HEK293 (cell line): ENCODE data around the gene EIF4A3.

Experiments used
- SP3 ChIP-seq: fragments of 450-650 bp; formaldehyde crosslinking; IDR thresholded peaks from 2 replicates; pipeline ENCODE4 v1.5.1; 2016; ENCODE audit warnings: missing biosample characterization, missing genetic modification characterization
- TCF7L2 ChIP-seq: IDR thresholded peaks from 2 replicates; pipeline ENCODE4 v1.6.1; 2011; ENCODE audit warnings: low read depth, mild to moderate bottlenecking, inconsistent platforms, low read length, moderate library complexity, borderline replicate concordance
- YY1 ChIP-seq: fragments of 450-650 bp; formaldehyde crosslinking; IDR thresholded peaks from 2 replicates; pipeline ENCODE4 v1.5.1; 2018; ENCODE audit warnings: missing biosample characterization, missing genetic modification characterization
- ZNF223 ChIP-seq: fragments of 450-650 bp; formaldehyde crosslinking; IDR thresholded peaks from 2 replicates; pipeline ENCODE4 v1.5.1; 2016; ENCODE audit warnings: missing biosample characterization, missing genetic modification characterization
- ZNF274 ChIP-seq, 2 experiments: fragments of 200-500 bp in 1 of 2; fragments of 450-650 bp in 1 of 2; sonication (Bioruptor generic) in 1 of 2; formaldehyde crosslinking in 1 of 2; IDR thresholded peaks; 2 replicates each; pipeline versions ENCODE4 v1.5.1 to v1.6.1; 2014 to 2016; ENCODE audit warnings: borderline replicate concordance in 1 of 2, inconsistent platforms in 1 of 2, low read length in 1 of 2, missing biosample characterization in 1 of 2, missing genetic modification characterization in 1 of 2
- ZNF544 ChIP-seq: fragments of 450-650 bp; formaldehyde crosslinking; IDR thresholded peaks from 2 replicates; pipeline ENCODE4 v1.5.0; 2017; ENCODE audit warnings: missing biosample characterization, missing genetic modification characterization
- ZNF785 ChIP-seq: fragments of 450-650 bp; formaldehyde crosslinking; IDR thresholded peaks from 2 replicates; pipeline ENCODE4 v1.5.1; 2016; ENCODE audit warnings: missing biosample characterization, missing genetic modification characterization
- ZSCAN30 ChIP-seq: fragments of 450-650 bp; IDR thresholded peaks from 2 replicates; pipeline ENCODE4 v1.5.1; 2018; ENCODE audit warnings: missing biosample characterization, mild to moderate bottlenecking, missing genetic modification characterization, moderate library complexity
- TF ChIP-seq, protein P1 (sequence below): fragments of 450-650 bp; formaldehyde crosslinking; IDR thresholded peaks from 2 replicates; pipeline ENCODE4 v1.5.1; 2016; ENCODE audit warnings: missing biosample characterization, missing genetic modification characterization
- TF ChIP-seq, protein P2 (sequence below): fragments of 450-650 bp; formaldehyde crosslinking; IDR thresholded peaks from 2 replicates; pipeline ENCODE4 v1.5.1; 2017; ENCODE audit warnings: missing biosample characterization, missing genetic modification characterization
- TF ChIP-seq, protein P3 (sequence below): fragments of 450-650 bp; formaldehyde crosslinking; IDR thresholded peaks from 2 replicates; pipeline ENCODE4 v1.5.1; 2016; ENCODE audit warnings: missing biosample characterization, missing genetic modification characterization
- TF ChIP-seq, protein P4 (sequence below): fragments of 450-650 bp; formaldehyde crosslinking; IDR thresholded peaks from 2 replicates; pipeline ENCODE4 v1.5.1; 2016; ENCODE audit warnings: missing biosample characterization, missing genetic modification characterization
- TF ChIP-seq, protein P5 (sequence below): fragments of 450-650 bp; formaldehyde crosslinking; IDR thresholded peaks from 2 replicates; pipeline ENCODE4 v1.5.1; 2017; ENCODE audit warnings: missing biosample characterization, mild to moderate bottlenecking, missing genetic modification characterization, moderate library complexity

DNA sequence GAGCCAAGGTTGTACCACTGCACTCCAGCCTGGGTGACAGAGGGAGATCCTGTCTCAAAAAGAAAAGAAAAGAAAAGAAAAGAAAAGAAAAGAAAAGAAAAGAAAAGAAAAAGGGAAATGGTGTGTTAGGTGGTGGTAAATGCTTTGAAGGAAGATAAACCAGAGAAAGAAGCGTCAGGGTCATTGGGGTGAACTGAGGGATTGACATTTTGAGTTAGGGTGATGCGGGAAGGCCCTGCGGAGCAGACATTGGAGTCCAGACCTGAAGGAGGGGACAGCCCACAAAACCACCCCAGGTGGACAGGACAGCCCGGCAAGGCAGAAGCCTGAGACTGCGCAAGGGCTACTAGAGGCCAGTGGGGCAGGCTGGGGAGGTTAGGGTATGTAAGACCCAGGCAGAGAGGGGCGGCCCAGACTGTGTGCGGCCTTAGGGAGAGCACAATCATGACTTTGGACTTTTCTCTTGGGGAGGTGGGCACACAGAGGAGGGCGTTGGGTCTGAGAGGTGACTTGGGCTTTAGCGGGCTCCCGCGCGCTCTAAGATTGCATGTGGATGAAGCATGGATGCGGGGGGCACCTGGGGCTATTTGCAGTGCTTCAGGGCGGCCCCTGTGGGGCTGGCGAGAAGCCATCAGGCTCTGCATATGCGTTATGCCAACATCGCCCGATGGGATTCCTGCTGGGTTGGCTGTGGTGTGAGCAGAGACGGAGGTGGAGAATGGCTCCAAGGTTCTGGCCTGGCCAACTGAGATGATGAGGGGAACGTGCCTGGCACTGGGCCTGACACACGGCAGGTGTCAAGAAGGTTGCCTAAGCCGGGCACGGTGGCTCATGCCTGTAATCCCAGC is 48.9 kb downstream of the EIF4A3 start:
- TF ChIP-seq, protein P1, sequence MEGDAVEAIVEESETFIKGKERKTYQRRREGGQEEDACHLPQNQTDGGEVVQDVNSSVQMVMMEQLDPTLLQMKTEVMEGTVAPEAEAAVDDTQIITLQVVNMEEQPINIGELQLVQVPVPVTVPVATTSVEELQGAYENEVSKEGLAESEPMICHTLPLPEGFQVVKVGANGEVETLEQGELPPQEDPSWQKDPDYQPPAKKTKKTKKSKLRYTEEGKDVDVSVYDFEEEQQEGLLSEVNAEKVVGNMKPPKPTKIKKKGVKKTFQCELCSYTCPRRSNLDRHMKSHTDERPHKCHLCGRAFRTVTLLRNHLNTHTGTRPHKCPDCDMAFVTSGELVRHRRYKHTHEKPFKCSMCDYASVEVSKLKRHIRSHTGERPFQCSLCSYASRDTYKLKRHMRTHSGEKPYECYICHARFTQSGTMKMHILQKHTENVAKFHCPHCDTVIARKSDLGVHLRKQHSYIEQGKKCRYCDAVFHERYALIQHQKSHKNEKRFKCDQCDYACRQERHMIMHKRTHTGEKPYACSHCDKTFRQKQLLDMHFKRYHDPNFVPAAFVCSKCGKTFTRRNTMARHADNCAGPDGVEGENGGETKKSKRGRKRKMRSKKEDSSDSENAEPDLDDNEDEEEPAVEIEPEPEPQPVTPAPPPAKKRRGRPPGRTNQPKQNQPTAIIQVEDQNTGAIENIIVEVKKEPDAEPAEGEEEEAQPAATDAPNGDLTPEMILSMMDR (tag by site-specific recombination), result no peak
- no peak for TF ChIP-seq ZSCAN30 (tag by site-specific recombination)
- TF ChIP-seq SP3 (tag by site-specific recombination), result no peak
- TF ChIP-seq, protein P2, sequence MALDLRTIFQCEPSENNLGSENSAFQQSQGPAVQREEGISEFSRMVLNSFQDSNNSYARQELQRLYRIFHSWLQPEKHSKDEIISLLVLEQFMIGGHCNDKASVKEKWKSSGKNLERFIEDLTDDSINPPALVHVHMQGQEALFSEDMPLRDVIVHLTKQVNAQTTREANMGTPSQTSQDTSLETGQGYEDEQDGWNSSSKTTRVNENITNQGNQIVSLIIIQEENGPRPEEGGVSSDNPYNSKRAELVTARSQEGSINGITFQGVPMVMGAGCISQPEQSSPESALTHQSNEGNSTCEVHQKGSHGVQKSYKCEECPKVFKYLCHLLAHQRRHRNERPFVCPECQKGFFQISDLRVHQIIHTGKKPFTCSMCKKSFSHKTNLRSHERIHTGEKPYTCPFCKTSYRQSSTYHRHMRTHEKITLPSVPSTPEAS (tag by site-specific recombination), result no peak
- TF ChIP-seq YY1, result no peak
- no peak for TF ChIP-seq TCF7L2
- TF ChIP-seq, protein P3, sequence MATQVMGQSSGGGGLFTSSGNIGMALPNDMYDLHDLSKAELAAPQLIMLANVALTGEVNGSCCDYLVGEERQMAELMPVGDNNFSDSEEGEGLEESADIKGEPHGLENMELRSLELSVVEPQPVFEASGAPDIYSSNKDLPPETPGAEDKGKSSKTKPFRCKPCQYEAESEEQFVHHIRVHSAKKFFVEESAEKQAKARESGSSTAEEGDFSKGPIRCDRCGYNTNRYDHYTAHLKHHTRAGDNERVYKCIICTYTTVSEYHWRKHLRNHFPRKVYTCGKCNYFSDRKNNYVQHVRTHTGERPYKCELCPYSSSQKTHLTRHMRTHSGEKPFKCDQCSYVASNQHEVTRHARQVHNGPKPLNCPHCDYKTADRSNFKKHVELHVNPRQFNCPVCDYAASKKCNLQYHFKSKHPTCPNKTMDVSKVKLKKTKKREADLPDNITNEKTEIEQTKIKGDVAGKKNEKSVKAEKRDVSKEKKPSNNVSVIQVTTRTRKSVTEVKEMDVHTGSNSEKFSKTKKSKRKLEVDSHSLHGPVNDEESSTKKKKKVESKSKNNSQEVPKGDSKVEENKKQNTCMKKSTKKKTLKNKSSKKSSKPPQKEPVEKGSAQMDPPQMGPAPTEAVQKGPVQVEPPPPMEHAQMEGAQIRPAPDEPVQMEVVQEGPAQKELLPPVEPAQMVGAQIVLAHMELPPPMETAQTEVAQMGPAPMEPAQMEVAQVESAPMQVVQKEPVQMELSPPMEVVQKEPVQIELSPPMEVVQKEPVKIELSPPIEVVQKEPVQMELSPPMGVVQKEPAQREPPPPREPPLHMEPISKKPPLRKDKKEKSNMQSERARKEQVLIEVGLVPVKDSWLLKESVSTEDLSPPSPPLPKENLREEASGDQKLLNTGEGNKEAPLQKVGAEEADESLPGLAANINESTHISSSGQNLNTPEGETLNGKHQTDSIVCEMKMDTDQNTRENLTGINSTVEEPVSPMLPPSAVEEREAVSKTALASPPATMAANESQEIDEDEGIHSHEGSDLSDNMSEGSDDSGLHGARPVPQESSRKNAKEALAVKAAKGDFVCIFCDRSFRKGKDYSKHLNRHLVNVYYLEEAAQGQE (tag by site-specific recombination), result no peak
- TF ChIP-seq, protein P4, sequence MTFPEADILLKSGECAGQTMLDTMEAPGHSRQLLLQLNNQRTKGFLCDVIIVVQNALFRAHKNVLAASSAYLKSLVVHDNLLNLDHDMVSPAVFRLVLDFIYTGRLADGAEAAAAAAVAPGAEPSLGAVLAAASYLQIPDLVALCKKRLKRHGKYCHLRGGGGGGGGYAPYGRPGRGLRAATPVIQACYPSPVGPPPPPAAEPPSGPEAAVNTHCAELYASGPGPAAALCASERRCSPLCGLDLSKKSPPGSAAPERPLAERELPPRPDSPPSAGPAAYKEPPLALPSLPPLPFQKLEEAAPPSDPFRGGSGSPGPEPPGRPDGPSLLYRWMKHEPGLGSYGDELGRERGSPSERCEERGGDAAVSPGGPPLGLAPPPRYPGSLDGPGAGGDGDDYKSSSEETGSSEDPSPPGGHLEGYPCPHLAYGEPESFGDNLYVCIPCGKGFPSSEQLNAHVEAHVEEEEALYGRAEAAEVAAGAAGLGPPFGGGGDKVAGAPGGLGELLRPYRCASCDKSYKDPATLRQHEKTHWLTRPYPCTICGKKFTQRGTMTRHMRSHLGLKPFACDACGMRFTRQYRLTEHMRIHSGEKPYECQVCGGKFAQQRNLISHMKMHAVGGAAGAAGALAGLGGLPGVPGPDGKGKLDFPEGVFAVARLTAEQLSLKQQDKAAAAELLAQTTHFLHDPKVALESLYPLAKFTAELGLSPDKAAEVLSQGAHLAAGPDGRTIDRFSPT (tag by site-specific recombination), result no peak
- no peak for TF ChIP-seq ZNF223
- TF ChIP-seq ZNF274 (IDR thresholded peaks at IDR 0.05; ENCODE audit: low read length), result no peak
- TF ChIP-seq ZNF274 (tag by site-specific recombination; IDR thresholded peaks at IDR 0.05; ENCODE audit: borderline replicate concordance), result no peak
- TF ChIP-seq, protein P5, sequence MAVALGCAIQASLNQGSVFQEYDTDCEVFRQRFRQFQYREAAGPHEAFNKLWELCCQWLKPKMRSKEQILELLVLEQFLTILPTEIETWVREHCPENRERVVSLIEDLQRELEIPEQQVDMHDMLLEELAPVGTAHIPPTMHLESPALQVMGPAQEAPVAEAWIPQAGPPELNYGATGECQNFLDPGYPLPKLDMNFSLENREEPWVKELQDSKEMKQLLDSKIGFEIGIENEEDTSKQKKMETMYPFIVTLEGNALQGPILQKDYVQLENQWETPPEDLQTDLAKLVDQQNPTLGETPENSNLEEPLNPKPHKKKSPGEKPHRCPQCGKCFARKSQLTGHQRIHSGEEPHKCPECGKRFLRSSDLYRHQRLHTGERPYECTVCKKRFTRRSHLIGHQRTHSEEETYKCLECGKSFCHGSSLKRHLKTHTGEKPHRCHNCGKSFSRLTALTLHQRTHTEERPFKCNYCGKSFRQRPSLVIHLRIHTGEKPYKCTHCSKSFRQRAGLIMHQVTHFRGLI (tag by site-specific recombination), result no peak
- TF ChIP-seq ZNF544 (tag by site-specific recombination), result no peak
- TF ChIP-seq ZNF785 (tag by site-specific recombination), result no peak
